GOT3 (cell line): Measurements from ENCODE around the gene PRAMEF5.
"Not testable (repeated sequence)": the region's sequence is repeated elsewhere in the genome, so short reads cannot be mapped to it uniquely, and the experiment has no call there.

Source experiments
- DNase-seq: peaks from one replicate; lab custom pipeline; 2025; ENCODE audit warnings: mixed read lengths; lab: John Stamatoyannopoulos, UW

Gene PRAMEF5

DNA sequence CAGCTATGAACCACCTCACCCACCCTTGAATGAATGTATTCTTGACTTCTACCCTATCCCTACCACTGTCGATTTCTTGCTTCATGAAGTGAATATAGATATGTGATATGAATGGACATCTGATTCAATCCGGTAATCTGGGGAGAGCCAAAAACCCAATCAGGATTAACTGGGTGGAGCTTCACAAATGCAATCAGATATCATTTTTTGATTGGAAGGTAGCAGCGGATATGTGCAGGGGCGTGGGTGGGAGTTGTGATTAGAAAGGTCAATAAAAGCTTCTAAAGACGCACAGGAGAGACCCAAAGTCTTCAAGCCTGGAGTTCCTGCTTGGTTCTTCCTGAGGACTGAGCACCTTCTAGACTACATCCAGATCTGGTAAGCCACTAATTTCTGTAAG lies at the start of gene PRAMEF5:
Gene PRAMEF5, plus strand, starts transcription at position 301 of the 400 bp plus-strand sequence. CDS start 5,071 bp downstream, outside the sequence.
- DNase-seq, result not testable (repeated sequence)

DNA sequence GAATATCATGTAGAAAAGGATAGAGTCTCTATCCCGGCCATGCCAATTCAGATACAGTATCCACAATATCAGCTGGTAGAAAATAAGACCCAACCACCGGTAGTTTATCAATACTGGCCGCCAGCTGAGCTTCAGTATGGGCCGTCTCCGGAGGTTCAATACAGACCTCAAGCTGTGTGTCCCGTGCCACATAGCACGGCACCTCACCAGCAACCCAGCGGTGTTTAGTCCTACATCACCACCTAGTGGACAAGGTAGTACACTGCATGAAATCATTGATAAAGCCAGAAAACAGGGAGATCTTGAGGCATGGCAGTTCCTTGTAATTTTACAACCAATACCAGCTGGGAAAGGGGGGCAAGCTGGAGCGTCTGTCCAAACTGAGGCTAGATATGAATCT lies 45.3 kb upstream of the PRAMEF5 start:
- DNase-seq, result not testable (repeated sequence)

DNA sequence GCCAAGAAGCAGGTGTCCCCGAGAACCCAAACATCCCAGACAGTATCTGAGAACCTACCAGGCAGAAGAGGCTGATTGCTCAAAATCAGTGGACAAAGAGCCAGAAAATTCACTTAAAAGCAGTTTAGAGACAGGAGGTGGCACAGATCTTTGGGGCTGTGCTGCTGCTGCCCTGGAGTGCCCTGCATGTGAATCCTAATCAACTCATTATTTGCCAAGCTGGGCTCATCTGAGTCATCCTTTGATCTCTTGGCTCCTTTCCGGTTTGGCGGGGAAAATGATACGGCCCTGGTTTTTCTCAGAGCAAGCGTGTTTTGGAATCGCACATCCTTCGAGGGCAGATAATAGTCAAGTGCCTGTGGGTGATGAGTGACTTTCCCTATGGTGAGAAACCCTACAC lies 37.4 kb upstream of the PRAMEF5 start:
- DNase-seq, result not testable (repeated sequence)

DNA sequence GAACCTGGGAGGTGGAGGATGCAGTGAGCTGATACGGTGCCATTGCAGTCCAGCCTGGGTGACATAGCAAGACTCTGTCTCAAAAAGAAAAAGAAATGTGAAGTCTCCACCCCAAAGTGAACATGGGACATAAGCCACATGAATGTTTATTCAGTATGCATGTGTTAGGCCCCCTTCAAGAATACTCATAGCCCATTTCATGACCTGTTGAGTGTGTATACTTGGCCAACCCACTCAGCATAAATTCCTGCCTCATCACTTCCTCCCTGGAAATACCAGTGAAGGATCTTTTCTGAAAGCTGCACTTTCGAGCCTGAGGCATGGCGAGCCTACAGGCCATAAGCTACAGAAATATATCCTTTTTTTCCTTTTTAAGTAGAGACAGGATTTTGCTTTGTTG lies 34.8 kb upstream of the PRAMEF5 start:
- not testable (repeated sequence) for DNase-seq

DNA sequence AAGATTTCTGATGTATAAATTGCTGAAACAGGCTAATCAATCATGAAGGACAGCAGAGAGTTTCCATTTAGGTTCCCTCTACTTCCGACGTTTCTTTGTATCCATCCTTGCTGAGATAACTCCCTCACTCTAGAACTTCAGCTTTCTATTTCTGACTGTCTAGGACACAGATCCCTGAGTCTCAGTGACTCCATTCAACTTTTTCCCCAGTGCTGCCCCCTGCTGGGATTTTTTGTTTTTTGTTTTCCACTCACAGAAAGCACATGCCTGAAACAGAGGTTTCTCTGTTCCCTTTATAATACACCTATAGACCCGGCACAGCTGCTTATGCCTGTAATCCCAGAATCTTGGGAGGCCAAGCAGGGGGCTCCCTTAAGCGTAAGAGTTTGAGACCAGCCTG lies 31.2 kb upstream of the PRAMEF5 start:
- DNase-seq, result not testable (repeated sequence)

DNA sequence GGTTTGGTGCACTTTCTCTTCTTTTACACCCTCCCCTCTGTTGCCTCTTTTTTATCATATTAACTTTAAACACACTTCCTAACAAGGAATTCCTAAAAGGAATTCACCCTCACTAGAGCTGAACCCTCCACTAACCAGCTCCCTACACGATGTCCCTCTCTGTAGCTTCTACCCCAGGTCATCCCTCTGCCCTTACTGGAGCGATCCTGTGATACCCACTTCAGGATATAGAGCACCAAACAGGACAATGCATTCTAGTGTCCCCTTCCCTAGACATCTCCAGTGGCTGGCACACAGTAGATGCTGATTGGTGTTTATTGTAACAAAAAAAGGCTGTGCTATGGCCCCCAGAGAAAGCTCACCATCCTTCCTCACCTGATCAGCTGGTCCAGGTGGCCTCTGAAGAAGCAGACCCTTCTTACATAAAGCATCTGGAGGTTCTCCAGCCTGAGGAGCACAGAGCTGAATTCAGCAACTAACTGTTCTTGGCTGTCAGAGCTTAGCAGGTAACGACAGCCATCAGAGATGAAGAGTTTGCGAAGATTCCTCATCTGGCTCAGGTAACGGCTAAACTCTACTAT lies 29.4 kb upstream of the PRAMEF5 start:
- no peak for DNase-seq

DNA sequence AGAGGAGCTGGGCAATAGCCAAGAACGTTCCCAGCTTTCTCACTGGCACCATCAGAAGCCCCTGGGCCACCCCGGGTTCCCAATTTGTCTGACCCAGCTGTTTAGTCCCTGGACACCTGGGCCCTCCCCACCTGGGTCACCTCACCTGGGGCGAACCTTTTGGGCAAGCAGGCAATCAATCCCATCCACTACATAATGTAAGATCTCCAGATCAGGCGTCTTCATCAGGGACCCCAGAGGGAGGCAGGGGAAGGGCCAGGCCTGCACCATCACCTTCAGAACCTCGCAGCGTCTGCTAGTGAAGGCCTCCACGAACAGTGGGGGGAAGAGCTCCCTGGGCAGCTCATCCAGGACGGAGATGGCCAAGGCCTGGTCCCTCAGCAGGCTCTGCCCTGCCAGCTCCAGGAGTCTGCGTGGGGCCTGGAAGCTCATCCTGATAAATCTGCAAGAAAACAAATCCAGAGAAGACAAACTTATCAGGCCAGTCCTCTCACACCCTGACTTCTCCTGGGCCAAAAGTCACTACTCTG lies 28.3 kb upstream of the PRAMEF5 start, which contains the start of gene PRAMEF18:
Gene PRAMEF18, minus strand, starts transcription at position 480 of the 530 bp plus-strand sequence. Its CDS starts 48 bp downstream, at position 432.
- DNase-seq, result not testable (repeated sequence)

DNA sequence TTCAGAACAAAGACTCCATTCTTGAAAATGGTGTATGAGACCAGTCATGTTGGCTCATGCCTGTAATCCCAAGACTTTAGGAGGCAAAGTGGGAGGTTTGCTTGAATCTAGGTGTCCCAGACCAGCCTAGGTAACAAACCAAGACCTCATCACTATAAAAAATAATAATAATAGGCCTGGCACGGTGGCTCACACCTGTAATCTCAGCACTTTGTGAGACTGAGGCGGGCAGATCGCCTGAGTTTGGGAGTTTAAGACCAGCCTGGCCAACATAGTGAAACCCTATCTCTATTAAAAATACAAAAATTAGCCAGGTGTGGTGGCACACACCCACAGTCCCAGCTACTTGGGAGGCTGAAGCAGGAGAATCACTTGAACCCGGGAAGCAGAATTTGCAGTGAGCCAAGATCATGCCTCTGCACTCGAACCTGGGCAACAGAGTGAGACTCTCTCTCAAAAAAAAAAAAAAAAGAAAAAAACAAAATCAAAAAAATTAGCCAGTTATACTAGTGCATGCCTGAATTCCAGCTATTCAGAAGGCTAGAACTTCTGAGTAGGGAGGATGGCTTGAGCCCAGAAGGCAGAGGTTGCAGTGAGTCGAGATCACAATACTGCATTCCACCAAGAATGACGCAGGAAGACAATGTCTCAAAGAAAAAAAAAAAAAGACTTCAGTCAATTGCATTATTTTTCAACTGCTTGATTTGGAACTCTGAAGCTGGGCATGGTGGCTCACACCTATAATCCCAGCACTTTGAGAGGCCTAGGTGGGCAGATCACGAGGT lies 26.5 kb upstream of the PRAMEF5 start:
- DNase-seq, result not testable (repeated sequence)

DNA sequence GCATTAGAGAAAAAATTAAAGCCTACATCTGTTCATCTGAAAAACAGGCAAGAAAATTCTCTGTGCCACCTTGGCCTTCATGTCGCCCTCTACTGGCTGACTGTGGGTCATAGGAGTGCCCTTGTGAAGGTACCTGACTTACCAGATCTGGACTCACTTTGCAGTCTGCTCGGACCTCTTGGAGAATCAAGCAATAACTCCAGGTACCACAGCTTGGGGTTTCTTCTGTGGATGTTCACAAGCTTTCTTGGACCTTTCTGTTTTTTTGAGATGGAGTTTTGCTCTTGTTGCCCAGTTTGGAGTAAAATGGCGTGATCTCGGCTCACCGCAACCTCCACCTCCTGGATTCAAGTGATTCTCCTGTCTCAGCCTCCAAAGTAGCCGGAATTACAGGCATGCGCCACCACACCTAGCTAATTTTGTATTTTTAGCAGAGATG lies 25.6 kb upstream of the PRAMEF5 start:
- DNase-seq, result no peak

DNA sequence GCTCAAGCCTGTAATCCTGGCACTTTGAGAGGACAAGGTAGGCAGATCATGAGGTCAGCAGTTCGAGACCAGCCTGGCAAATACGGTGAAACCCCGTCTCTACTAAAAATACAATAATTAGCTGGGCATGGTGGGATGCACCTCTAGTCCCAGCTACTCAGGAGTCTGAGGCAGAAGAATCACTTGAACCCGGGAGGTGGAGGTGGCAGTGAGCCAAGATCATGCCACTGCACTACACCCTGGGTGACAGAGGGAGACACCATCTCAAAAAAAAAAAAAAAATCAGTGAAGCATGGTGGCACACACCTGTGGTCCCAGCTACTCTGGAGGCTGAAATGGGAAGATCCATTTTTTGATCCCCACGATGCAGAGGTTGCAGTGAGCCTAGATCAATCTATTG lies 23.9 kb upstream of the PRAMEF5 start:
- DNase-seq, result not testable (repeated sequence)

DNA sequence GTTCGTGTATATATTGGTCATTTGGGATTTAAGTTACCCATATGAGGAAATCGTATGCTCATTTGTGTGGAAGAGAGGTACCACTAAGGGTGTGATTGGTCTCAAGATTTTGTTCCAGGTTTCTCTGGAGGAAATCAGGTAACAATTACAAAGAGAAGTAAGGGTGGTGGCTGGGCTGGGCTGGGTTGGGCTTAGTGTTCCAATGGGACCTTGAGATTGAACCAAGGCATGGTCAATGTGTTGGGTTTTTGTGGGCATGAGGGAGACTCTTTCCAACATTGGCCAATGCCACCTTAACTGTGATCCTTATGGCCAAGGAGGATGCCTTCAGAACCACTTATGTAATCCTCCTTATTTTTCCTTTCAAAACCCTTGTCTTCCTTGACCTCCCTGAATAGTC lies 23.4 kb upstream of the PRAMEF5 start:
- not testable (repeated sequence) for DNase-seq

DNA sequence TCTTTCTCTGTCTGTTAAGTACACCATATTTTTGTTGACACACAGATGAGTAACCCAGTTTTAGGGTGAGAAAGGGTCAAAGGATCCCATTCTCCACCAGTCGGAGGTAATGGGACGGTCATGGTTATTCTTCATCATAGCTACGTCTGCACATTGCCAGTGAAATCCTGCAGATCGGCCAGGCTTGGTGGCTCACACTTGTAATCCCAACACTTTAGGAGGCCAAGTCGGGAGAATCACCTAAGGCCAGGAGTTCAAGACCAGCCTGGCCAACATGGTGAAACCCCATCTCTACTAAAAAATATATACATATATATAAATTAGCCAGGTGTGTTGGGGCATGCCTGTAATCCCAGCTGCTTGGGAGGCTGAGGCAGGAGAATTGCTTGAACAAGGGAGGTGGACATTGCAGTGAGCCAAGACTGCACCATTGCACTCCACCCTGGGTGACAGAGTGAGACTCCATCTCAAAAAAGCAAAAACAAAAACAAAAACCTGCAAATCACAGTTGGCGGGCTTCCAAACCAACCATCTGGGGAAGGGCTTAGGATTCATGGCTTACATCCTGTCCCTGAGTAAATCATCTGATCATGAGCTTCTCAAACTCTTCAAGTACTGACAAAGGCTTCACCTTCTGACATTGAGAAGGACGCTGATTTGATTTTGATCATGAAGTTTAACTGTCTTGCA lies 22.8 kb upstream of the PRAMEF5 start:
- DNase-seq, result not testable (repeated sequence)

DNA sequence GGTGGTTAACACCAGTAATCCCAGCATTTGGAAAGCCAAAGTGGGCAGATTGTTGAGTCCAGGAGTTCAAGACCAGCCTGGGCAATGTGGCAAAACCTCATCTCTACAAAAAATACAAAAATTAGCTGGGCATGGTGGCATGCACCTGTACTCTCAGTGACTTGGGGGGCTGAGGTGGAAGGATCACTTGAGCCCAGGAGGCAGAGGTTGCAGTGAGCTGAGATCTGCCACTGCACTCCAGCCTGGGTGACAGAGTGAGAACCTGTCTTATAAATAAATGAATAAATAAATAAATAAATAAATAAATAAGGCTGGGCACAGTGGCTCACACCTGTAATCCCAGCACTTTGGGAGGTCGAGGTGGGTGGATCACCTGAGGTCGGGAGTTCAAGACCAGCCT lies 21.9 kb upstream of the PRAMEF5 start:
- not testable (repeated sequence) for DNase-seq

DNA sequence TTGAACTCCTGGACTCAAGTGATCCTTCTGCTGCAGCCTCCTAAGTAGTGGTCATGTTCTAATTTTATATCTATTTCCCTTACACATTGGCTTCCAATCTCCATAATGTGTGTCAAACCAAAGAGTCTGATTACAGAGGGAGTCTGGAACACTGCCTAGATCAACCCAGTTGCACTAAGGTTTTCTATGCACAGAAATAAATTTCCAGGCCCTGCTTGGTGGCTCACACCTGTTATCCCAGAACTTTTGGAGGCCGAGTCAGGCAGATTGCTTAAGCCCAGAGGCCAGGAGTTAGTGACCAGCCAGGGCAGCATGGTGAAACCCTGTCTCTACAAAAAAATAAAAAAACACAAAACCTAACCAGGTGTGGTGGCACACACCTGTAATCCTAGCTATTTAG lies 19.9 kb upstream of the PRAMEF5 start:
- not testable (repeated sequence) for DNase-seq

DNA sequence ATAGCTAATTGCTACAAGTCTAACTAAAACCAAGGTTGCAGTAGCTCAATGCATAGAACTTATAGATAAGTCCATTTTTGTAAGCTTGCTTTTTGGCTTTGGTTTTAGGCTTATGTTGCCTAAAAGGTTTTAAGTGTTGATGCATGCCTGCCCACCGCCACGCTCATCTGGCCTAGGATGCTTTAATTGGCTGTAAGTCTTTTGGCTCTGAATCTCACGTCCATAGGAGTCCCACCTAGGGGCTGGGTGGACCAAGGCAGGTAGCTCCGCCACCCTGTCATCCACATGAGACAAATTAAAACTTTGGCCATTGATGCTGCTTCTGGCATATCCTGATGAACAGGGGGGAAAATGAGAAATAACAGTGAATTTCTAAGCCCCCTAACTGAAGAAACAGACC lies 16.4 kb upstream of the PRAMEF5 start:
- not testable (repeated sequence) for DNase-seq

DNA sequence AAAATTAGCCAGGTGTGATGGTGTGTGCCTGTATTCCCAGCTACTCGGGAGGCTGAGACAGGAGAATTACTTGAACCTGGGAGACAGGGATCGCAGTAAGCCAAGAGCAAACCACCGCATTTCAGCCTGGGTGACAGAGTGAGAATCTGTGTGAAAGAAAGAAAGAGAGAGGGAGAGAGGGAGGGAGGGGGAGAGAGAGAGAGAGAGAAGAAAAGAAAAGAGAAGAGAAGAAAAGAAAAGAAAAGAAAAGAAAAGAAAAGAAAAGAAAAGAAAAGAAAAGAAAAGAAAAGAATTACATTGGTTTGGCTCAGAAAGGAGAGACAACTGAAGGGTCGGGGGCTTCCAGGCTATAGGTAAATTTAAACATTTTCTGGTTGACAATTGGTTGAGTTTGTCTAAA lies 14.4 kb upstream of the PRAMEF5 start:
- not testable (repeated sequence) for DNase-seq

DNA sequence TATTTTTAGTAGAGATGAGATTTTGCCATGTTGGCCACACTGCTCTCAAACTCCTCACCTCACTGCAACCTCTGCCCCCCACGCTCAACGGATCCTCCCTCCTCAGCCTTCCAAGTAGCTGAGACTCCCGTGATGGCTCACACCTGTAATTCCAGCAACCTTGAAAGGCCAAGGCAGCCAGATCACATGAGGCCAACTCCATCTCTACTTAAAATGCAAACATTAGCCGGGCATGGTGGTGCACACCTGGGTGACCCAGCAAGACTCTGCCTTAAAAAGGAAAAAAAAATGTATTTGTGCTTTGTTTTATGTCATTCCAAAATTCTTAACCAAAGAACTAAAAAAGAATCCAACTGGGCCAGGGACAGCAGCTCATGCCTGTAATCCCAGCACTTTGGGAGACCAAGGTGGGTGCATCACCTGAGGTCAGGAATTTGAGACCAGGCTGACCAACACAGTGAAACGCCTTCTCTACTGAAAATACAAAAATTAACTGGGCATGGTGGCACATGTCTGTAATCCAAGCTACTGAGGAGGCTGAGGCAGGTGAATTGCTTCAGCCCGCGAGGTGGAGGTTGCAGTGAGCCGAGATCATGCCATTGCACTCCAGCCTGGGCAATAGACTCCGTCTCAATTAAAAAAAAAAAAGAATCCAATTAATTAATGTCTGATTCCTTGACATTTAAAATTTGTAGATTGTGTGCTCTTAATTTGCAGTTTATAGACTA lies 10.3 kb upstream of the PRAMEF5 start:
- DNase-seq, result not testable (repeated sequence)

DNA sequence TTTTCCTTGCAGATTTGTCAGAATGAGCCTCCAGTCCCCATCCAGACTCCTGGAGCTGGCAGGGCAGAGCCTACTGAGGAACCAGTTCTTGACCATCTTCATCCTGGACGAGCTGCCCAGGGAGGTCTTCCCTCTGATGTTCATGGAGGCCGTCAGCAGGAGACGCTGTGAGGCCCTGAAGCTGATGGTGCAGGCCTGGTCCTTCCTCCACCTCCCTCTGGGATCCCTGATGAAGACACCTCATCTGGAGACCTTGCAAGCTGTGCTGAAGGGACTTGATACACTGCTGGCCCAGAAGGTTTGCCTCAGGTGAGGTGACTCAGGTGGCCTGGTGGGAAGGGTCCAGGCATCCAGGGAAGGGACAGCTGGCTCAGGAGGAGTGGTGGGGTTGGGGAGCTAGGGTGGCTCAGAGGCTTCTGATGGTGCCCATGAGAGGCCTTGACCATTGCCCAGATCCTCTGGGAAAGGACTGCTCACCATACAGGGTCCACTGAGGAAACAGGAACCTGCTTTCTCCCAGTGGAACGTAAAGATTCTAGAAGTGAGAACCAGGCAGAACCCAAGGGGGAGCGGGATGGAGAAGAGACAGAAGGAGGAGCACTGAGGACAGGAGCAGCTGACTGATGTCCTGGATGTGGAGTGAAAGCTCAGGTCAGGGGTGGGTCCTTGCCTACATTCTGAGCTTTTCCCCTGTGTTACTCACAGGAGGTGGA lies 8.0 kb upstream of the PRAMEF5 start:
- DNase-seq, result not testable (repeated sequence)

DNA sequence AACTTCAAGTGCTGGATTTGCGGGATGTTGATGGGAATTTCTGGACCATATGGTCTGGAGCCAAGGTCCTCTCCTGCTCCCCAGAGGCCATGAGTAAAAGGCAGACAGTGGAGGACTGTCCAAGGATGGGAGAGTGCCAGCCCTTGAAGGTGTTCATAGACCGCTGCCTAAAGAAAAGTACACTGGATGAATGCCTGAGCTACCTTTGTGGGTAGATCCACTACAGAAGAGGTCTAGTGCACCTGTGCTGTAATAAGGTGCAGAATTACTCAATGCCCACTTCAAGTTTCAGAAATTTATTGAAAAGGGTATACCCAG lies 7.5 kb upstream of the PRAMEF5 start:
- not testable (repeated sequence) for DNase-seq

DNA sequence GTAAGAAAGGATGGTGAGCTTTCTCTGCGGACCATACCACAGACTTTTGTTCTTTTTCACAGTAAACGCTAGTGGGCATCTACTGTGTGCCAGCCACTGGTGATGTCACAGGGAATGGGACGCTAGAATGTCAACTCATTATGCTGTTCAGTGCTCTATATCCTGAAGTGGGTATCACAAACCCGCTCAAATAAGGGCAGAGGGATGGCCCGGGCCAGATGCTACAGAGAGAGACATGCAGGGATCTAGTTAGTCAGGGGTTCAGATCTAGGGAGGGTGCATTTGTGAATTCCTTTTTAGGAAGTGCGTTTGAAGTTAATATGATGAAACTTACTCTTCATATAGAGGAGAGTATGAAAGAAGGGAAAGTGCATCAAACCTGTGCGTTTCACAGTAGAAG lies 6.9 kb upstream of the PRAMEF5 start:
- not testable (repeated sequence) for DNase-seq

DNA sequence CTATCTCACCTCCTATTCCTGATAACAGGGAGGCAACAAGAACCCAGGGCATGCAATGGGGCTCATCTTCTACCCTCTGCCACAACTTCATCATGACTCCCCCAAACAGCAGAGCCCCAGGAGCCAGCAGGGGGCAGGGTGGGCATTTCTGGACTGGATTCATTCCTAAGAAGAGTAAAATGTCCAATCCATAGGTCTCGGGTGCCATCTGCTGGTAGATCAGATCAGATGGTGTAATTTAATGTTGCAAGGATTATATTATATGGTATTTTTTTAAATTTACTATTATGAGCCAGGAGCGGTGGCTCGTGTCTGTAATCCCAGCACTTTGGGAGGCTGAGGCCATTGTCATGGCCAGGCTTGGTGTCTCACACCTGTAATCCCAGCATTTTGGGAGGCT lies 11.1 kb downstream of the PRAMEF5 start:
- DNase-seq, result not testable (repeated sequence)
